Esophagus squamous epithelium (tissue), 4 donors: ENCODE results near the gene MYO16.

Experiments
- CTCF ChIP-seq, 6 experiments: fragments of 450-650 bp in 4 of 6; fragments of 200-600 bp in 2 of 6; sonication (generic) in 2 of 6; IDR thresholded peaks; one replicate each; pipeline ENCODE4 v1.5.1; 2016 to 2019; ENCODE audit warnings: antibody characterized with exemption in 6 of 6, mild to moderate bottlenecking in 4 of 6, moderate library complexity in 4 of 6
- POLR2A ChIP-seq, 4 donors: fragments of 450-650 bp; IDR thresholded peaks; one replicate each; pipeline ENCODE4 v1.6.1; 2017; ENCODE audit warnings: antibody characterized with exemption in 4 of 4, mild to moderate bottlenecking in 4 of 4, moderate library complexity in 3 of 4

GRCh38 chr13:108943842-108944241 lies 314.4 kb downstream of the MYO16 start:
- no peak for TF ChIP-seq CTCF (IDR thresholded peaks at IDR 0.05)
- no peak for TF ChIP-seq POLR2A (IDR thresholded peaks at IDR 0.05)
